Glutamatergic neuron (in vitro differentiated cells): ENCODE results near the gene PTEN. TPM values are rescaled to one million over a fixed set of nuclear protein-coding genes. Genes with fewer than 3 reads are reported as not detected.

Experiments used
- DNase-seq: peaks from one replicate; pipeline ENCODE4 v3.0.0; 2022
- H3K27ac Mint-ChIP-seq: one replicate; pipeline ENCODE4 v1.8.0; 2020; ENCODE audit warnings: mild to moderate bottlenecking, mixed read lengths, inconsistent platforms; ENCODE audit not compliant: unreplicated experiment
- H3K27me3 Mint-ChIP-seq: one replicate; pipeline ENCODE4 v1.8.0; 2020; ENCODE audit warnings: mild to moderate bottlenecking, moderate library complexity, mixed read lengths, inconsistent platforms; ENCODE audit not compliant: unreplicated experiment
- H3K36me3 Mint-ChIP-seq: one replicate; pipeline ENCODE4 v1.8.0; 2020; ENCODE audit warnings: mild to moderate bottlenecking, mixed read lengths, inconsistent platforms; ENCODE audit not compliant: unreplicated experiment
- H3K4me1 Mint-ChIP-seq: one replicate; pipeline ENCODE4 v1.8.0; 2020; ENCODE audit warnings: mild to moderate bottlenecking, low read depth, mixed read lengths, inconsistent platforms; ENCODE audit not compliant: unreplicated experiment
- H3K4me3 Mint-ChIP-seq: one replicate; pipeline ENCODE4 v1.8.0; 2020; ENCODE audit warnings: mild to moderate bottlenecking, mixed read lengths, inconsistent platforms; ENCODE audit not compliant: unreplicated experiment
- H3K9me3 Mint-ChIP-seq: one replicate; pipeline ENCODE4 v1.8.0; 2020; ENCODE audit warnings: mild to moderate bottlenecking, moderate library complexity, mixed read lengths, inconsistent platforms; ENCODE audit not compliant: unreplicated experiment
- total RNA-seq: library from RNA; stranded (reverse); fragmentation: NEBNext Ultra II Directional; extraction: Animal tissue kit (Norgen Biotek cat#: 25700); gene quantifications from one replicate; pipeline ENCODE4 v1.2.1, GENCODE V29; 2021; ENCODE audit not compliant: unreplicated experiment
- TF ChIP-seq, protein P1 (sequence below): fragments of 200-600 bp; sonication (generic); IDR thresholded peaks from one replicate; pipeline ENCODE4 v1.5.0; 2021; ENCODE audit not compliant: partially characterized antibody, unreplicated experiment

The PTEN gene
- total RNA-seq, 1 donor from 2014 or later = 61.2 TPM

GRCh38 chr10:87966459-87966858, 103.0 kb downstream of the PTEN start:
- H3K4me1 Mint-ChIP-seq = no peaks in the 10 kb centered on the region
- H3K9me3 Mint-ChIP-seq = no peaks in the 10 kb centered on the region
- TF ChIP-seq, protein P1, sequence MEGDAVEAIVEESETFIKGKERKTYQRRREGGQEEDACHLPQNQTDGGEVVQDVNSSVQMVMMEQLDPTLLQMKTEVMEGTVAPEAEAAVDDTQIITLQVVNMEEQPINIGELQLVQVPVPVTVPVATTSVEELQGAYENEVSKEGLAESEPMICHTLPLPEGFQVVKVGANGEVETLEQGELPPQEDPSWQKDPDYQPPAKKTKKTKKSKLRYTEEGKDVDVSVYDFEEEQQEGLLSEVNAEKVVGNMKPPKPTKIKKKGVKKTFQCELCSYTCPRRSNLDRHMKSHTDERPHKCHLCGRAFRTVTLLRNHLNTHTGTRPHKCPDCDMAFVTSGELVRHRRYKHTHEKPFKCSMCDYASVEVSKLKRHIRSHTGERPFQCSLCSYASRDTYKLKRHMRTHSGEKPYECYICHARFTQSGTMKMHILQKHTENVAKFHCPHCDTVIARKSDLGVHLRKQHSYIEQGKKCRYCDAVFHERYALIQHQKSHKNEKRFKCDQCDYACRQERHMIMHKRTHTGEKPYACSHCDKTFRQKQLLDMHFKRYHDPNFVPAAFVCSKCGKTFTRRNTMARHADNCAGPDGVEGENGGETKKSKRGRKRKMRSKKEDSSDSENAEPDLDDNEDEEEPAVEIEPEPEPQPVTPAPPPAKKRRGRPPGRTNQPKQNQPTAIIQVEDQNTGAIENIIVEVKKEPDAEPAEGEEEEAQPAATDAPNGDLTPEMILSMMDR = no peak
- H3K36me3 Mint-ChIP-seq = no peaks in the 10 kb centered on the region
- H3K27ac Mint-ChIP-seq = no peak overlapping the region
- no peak overlapping the region for H3K4me3 Mint-ChIP-seq
- no peaks in the 10 kb centered on the region for H3K27me3 Mint-ChIP-seq
- DNase-seq = no peak

- TF ChIP-seq, protein P1 = no peak
- Mint-ChIP-seq H3K36me3 (no peaks in the 10 kb centered on the region), H3K27me3 (no peaks in the 10 kb centered on the region), H3K4me3 (no peak overlapping the region), H3K27ac (no peak overlapping the region), H3K9me3 (no peaks in the 10 kb centered on the region), H3K4me1 (no peaks in the 10 kb centered on the region)
- no peak for DNase-seq
These were observed 110.2 kb downstream of the PTEN start for GRCh38 chr10:87973635-87974034.

DNA sequence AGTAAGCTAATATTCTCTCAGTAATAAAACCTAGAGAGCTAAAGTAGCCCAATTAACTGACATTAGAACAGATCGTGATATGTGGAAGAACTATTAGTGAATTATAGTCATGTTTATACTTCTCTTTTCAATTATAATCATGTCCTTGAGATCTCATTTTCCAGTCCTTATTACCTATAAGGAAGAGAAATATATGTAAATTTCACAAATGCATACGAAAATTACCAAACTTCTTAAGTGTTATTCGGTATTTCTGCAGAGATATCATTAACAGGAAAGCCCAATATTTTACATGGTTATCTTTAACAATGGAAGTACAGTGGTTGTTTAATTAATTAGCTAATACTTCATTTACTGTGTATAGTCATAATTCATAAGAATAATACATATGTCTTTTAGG, 110.7 kb downstream of the PTEN start:
- no peaks in the 10 kb centered on the region for H3K9me3 Mint-ChIP-seq
- H3K4me3 Mint-ChIP-seq = no peak overlapping the region
- no peaks in the 10 kb centered on the region for H3K4me1 Mint-ChIP-seq
- no peaks in the 10 kb centered on the region for H3K27me3 Mint-ChIP-seq
- no peaks in the 10 kb centered on the region for H3K36me3 Mint-ChIP-seq
- no peak for DNase-seq
- H3K27ac Mint-ChIP-seq = no peak overlapping the region
- TF ChIP-seq, protein P1 = no peak

DNA sequence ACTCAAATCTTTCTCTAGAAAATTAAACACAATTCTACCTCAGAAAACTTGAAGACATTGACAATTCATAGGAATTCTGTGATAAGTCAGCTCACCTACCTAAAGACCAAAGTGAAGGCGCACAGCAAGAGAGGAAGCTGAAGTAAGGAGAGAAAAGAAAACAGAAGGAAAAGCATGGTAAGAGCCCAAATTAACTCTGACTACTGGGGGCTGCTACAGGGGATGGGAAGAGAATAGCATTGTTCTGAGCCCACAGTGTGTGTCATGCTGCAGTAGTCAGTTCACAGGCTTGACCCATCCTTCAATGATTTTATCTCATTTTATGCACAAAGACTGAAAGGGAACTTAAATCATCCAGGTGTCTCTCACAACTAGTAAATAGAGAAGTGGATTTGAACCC, 111.3 kb downstream of the PTEN start:
- Mint-ChIP-seq H3K9me3 (no peaks in the 10 kb centered on the region), H3K4me1 (no peaks in the 10 kb centered on the region), H3K4me3 (no peak overlapping the region), H3K27me3 (no peaks in the 10 kb centered on the region), H3K36me3 (no peaks in the 10 kb centered on the region), H3K27ac (no peak overlapping the region)
- TF ChIP-seq, protein P1 = no peak
- DNase-seq = no peak

- Mint-ChIP-seq H3K27ac (no peak overlapping the region), H3K27me3 (no peaks in the 10 kb centered on the region), H3K9me3 (no peaks in the 10 kb centered on the region), H3K36me3 (no peaks in the 10 kb centered on the region), H3K4me3 (no peak overlapping the region), H3K4me1 (no peaks in the 10 kb centered on the region)
- DNase-seq = no peak
- TF ChIP-seq, protein P1 = no peak
These were observed 112.8 kb downstream of the PTEN start for GRCh38 chr10:87976101-87976743.
